HG03378 (cell line): ENCODE data around the gene SLC25A10.

ENCODE experiments used
- ATAC-seq: cut with Tn5 transposase; IDR thresholded peaks from one replicate; pipeline ENCODE4 v1.9.1; 2021; ENCODE audit warnings: mild to moderate bottlenecking, moderate library complexity; ENCODE audit not compliant: unreplicated experiment

Gene SLC25A10

DNA sequence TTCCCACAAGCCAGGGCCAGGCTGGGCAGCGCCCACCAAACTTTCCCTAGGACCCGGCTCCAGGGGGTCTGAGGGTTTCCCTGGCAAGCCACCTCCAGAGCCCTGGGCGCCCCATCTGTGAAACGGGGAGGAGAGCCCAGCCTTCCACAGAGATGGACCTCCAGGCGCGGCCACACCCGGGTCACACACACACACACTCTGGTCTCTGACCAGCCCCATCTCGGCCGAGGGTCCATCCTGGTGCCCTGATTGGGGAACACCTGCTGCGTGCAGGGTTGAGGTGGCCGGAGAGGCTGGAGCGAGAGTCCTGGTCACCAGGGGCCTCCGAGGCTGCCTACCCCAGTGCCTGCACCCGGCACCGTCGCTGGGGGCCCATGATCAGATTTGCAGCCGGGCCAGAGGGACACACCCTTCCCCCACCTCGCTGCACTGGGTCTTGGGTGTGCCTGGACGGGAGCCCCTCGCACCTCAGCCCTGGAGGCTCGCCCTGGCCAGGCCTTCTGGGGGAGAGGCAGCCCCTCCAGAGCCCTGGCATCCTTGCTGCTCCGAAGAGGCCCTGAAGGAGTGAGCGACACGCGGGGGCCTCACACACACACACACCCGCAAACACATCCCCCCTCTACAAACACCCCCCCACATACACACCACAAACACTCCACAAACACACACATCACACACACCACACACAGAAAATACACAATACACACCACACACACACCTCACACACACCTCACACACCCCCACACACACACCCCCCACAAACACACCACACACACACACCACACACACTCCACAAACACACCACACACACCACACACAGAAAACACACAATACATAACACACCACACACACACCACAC, 29.7 kb downstream of the SLC25A10 start:
- no peak for ATAC-seq
